K562 (cell line): ENCODE results near the gene IGF2BP3. TPM values are rescaled to one million over a fixed set of nuclear protein-coding genes. Genes with fewer than 3 reads are reported as not detected.

Source experiments
- MTF1 ChIP-seq: fragments of 250-450 bp; sonication (Bioruptor Pico); IDR thresholded peaks from 2 replicates; pipeline ENCODE4 v1.9.0; 2021; ENCODE audit warnings: moderate library complexity, mild to moderate bottlenecking, inconsistent platforms, borderline replicate concordance
- NFIX ChIP-seq: fragments of 250-450 bp; sonication (Bioruptor Pico); IDR thresholded peaks from 2 replicates; pipeline ENCODE4 v1.4.0; 2020; ENCODE audit warnings: low read depth, mild to moderate bottlenecking, moderate library complexity
- PPARD ChIP-seq: fragments of 250-450 bp; sonication (Bioruptor Pico); IDR thresholded peaks from 2 replicates; pipeline ENCODE4 v1.8.0; 2022; ENCODE audit warnings: inconsistent platforms, mild to moderate bottlenecking, moderate library complexity
- SLC30A9 ChIP-seq: fragments of 250-450 bp; sonication (Bioruptor Pico); IDR thresholded peaks from 2 replicates; pipeline ENCODE4 v1.8.0; 2022; ENCODE audit warnings: mild to moderate bottlenecking, moderate library complexity
- ZNF408 ChIP-seq: fragments of 250-450 bp; sonication (Bioruptor Pico); IDR thresholded peaks from 2 replicates; pipeline ENCODE4 v1.4.0; 2020; ENCODE audit warnings: low read depth, mild to moderate bottlenecking, moderate library complexity
- ZNF707 ChIP-seq: fragments of 250-450 bp; sonication (Bioruptor Pico); conservative IDR thresholded peaks from 2 replicates; pipeline ENCODE4 v1.8.0; 2022; ENCODE audit warnings: inconsistent platforms, mild to moderate bottlenecking, moderate library complexity
- ZNF76 ChIP-seq: fragments of 250-450 bp; sonication (Bioruptor Pico); IDR thresholded peaks from 2 replicates; pipeline ENCODE4 v1.4.0; 2020; ENCODE audit warnings: mild to moderate bottlenecking, moderate library complexity, borderline replicate concordance
- ZNF79 ChIP-seq: fragments of 250-450 bp; sonication (Bioruptor Pico); IDR thresholded peaks from 2 replicates; pipeline ENCODE4 v1.4.0; 2020; ENCODE audit warnings: low read depth, mild to moderate bottlenecking, moderate library complexity
- polyA plus RNA-seq, 8 experiments: library from polyadenylated mRNA; depleted of rRNA in 4 of 8; stranded (reverse) in 5 of 8; unstranded in 3 of 8; fragments of >200 nt; fragmentation: Nextera tagmentation in 2 of 8; fragmentation: Illumina TruSeq in 1 of 8; extraction: Ambion mirVana in 2 of 8; extraction: Trizol in 1 of 8; gene quantifications; 2 replicates each; pipeline versions ENCODE4 v1.2.1 to v1.2.3, GENCODE V29; 2011 to 2014; ENCODE audit warnings: inconsistent platforms in 1 of 8, missing spikeins in 1 of 8
- total RNA-seq, 7 experiments: library from RNA; depleted of rRNA in 6 of 7; stranded (reverse); fragments of >200 nt in 6 of 7; fragmentation: Illumina TruSeq in 2 of 7; extraction: Trizol in 2 of 7; gene quantifications; 2 replicates each; pipeline versions ENCODE4 v1.2.1 to v1.2.3, GENCODE V29; 2011 to 2021; ENCODE audit warnings: low replicate concordance in 1 of 7
- TF ChIP-seq, protein P1 (sequence below): fragments of 250-450 bp; sonication (Bioruptor Pico); IDR thresholded peaks from 2 replicates; pipeline ENCODE4 v1.8.0; 2022; ENCODE audit warnings: moderate library complexity, mild to moderate bottlenecking, inconsistent platforms
- TF ChIP-seq, protein P2 (sequence below): fragments of 250-450 bp; sonication (Bioruptor Pico); IDR thresholded peaks from 2 replicates; pipeline ENCODE4 v1.8.0; 2022; ENCODE audit warnings: inconsistent platforms, mild to moderate bottlenecking, moderate library complexity, borderline replicate concordance
- TF ChIP-seq, protein P3 (sequence below): fragments of 250-450 bp; sonication (Bioruptor Pico); IDR thresholded peaks from 2 replicates; pipeline ENCODE4 v1.4.0; 2020; ENCODE audit warnings: mild to moderate bottlenecking, moderate library complexity
- TF ChIP-seq, protein P4 (sequence below): fragments of 250-450 bp; sonication (Bioruptor Pico); IDR thresholded peaks from 2 replicates; pipeline ENCODE4 v1.8.0; 2022; ENCODE audit warnings: moderate library complexity, mild to moderate bottlenecking, inconsistent platforms

IGF2BP3 gene
- total and polyA plus RNA-seq, 9 of the 15 experiments (the other 6 are each of a cell fraction or from before 2014, with no cell fraction given): 8.4 to 88.1 (median 61.2) TPM

DNA sequence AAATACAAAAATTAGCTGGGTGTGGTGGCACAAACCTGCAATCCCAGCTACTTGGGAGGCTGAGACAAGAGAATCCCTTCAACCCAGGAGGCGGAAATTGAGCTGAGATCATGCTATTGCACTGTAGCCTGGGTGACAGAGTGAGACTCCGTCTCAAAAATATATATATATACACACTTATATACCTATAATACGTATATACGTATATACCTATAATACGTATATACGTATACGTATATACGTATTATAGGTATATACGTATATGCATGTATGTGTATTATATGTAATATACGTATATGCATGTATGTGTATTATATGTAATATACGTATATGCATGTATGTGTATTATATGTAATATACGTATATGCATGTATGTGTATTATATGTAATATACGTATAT, 18.4 kb upstream of the IGF2BP3 start (continued):
- TF ChIP-seq, protein P1, sequence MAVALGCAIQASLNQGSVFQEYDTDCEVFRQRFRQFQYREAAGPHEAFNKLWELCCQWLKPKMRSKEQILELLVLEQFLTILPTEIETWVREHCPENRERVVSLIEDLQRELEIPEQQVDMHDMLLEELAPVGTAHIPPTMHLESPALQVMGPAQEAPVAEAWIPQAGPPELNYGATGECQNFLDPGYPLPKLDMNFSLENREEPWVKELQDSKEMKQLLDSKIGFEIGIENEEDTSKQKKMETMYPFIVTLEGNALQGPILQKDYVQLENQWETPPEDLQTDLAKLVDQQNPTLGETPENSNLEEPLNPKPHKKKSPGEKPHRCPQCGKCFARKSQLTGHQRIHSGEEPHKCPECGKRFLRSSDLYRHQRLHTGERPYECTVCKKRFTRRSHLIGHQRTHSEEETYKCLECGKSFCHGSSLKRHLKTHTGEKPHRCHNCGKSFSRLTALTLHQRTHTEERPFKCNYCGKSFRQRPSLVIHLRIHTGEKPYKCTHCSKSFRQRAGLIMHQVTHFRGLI: peak; percentile 87
- TF ChIP-seq MTF1 (CRISPR knock-in tag) (peak; percentile 92), PPARD (CRISPR knock-in tag) (0 out of 2 replicates have a peak, but pooled peaks have one; percentile 33), ZNF707 (CRISPR knock-in tag) (peak; percentile 76), ZNF76 (CRISPR knock-in tag) (0 out of 2 replicates have a peak, but pooled peaks have one; percentile 47), SLC30A9 (CRISPR knock-in tag) (peak; percentile 88; the same call in 1 of the 2 replicates), ZNF408 (CRISPR knock-in tag) (peak; percentile 89), NFIX (CRISPR knock-in tag) (peak; percentile 74), ZNF79 (peak; percentile 48; the same call in 1 of the 2 replicates)
- TF ChIP-seq, protein P2, sequence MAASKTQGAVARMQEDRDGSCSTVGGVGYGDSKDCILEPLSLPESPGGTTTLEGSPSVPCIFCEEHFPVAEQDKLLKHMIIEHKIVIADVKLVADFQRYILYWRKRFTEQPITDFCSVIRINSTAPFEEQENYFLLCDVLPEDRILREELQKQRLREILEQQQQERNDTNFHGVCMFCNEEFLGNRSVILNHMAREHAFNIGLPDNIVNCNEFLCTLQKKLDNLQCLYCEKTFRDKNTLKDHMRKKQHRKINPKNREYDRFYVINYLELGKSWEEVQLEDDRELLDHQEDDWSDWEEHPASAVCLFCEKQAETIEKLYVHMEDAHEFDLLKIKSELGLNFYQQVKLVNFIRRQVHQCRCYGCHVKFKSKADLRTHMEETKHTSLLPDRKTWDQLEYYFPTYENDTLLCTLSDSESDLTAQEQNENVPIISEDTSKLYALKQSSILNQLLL (CRISPR knock-in tag): peak; percentile 98
- TF ChIP-seq, protein P3, sequence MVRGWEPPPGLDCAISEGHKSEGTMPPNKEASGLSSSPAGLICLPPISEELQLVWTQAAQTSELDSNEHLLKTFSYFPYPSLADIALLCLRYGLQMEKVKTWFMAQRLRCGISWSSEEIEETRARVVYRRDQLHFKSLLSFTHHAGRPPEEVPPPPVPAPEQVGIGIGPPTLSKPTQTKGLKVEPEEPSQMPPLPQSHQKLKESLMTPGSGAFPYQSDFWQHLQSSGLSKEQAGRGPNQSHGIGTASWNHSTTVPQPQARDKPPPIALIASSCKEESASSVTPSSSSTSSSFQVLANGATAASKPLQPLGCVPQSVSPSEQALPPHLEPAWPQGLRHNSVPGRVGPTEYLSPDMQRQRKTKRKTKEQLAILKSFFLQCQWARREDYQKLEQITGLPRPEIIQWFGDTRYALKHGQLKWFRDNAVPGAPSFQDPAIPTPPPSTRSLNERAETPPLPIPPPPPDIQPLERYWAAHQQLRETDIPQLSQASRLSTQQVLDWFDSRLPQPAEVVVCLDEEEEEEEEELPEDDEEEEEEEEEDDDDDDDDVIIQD (CRISPR knock-in tag): peak; percentile 49; the same call in 1 of the 2 replicates
- TF ChIP-seq, protein P4, sequence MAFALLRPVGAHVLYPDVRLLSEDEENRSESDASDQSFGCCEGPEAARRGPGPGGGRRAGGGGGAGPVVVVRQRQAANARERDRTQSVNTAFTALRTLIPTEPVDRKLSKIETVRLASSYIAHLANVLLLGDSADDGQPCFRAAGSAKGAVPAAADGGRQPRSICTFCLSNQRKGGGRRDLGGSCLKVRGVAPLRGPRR (CRISPR knock-in tag): peak; percentile 67; the same call in 1 of the 2 replicates
